H1 (cell line): Measurements from ENCODE around the gene KCNN4. TPM values are rescaled to one million over a fixed set of nuclear protein-coding genes. Genes with fewer than 3 reads are reported as not detected.

ENCODE experiments used
- CTCF ChIA-PET: fragments of 300-600 bp; sonication (Branson Sonifier 250); formaldehyde crosslinking; loops from one replicate; lab custom pipeline; 2021; ENCODE audit not compliant: partially characterized antibody; lab: Charles Lee
- POLR2A ChIA-PET: fragments of 300-600 bp; sonication (Branson Sonifier 250); formaldehyde crosslinking; loops from one replicate; lab custom pipeline; 2021; ENCODE audit warnings: inconsistent platforms; ENCODE audit not compliant: partially characterized antibody; lab: Charles Lee
- DNase-seq, 2 experiments: peaks; one replicate each; pipeline versions ENCODE4 v3.0.0 to v3.0.0-alpha.2; 2010 to 2022; ENCODE audit warnings: low spot score in 2 of 2, low read depth in 1 of 2, mixed read lengths in 1 of 2
- FAIRE-seq: peaks from 2 replicates; lab custom pipeline; 2011; peaks lifted over from hg19 to GRCh38; lab: Jason Lieb, UNC
- H2AFZ ChIP-seq: 2 replicates; pipeline ENCODE4 v1.8.1; 2012; ENCODE audit warnings: low read length, inconsistent platforms
- H2AK5ac ChIP-seq: 2 replicates; pipeline ENCODE4 v1.6.1; 2013; ENCODE audit warnings: low read depth, low read length
- H2BK120ac ChIP-seq: replicated peaks from 2 replicates; pipeline ENCODE3; 2013; ENCODE audit warnings: low read depth, low read length, inconsistent platforms
- H2BK12ac ChIP-seq: 2 replicates; pipeline ENCODE4 v1.6.1; 2013; ENCODE audit warnings: low read depth, low read length
- H2BK15ac ChIP-seq: 2 replicates; pipeline ENCODE4 v1.6.1; 2013; ENCODE audit warnings: low read length
- H2BK20ac ChIP-seq: 2 replicates; pipeline ENCODE4 v1.6.1; 2013; ENCODE audit warnings: low read length
- H2BK5ac ChIP-seq: 2 replicates; pipeline ENCODE4 v1.6.1; 2013; ENCODE audit warnings: low read depth, low read length
- H3K14ac ChIP-seq: 2 replicates; pipeline ENCODE4 v1.6.1; 2013; ENCODE audit warnings: inconsistent platforms; ENCODE audit not compliant: insufficient read length
- H3K18ac ChIP-seq: 2 replicates; pipeline ENCODE4 v1.6.1; 2013; ENCODE audit warnings: low read length; ENCODE audit errors: extremely low read depth
- H3K23ac ChIP-seq: 2 replicates; pipeline ENCODE4 v1.6.1; 2013; ENCODE audit warnings: inconsistent platforms; ENCODE audit not compliant: insufficient read length
- H3K23me2 ChIP-seq: 2 replicates; pipeline ENCODE4 v1.6.1; 2013; ENCODE audit warnings: low read depth, low read length
- H3K27ac ChIP-seq: 2 replicates; pipeline ENCODE4 v1.6.1; 2011; ENCODE audit warnings: low read depth, low read length, inconsistent platforms
- H3K27me3 ChIP-seq, 4 experiments: replicated peaks in 1 of 4; 1 replicate in 1 of 4; 2 replicates in 3 of 4; pipeline versions ENCODE4 v1.6.1 to v1.8.1; 2011 to 2013; ENCODE audit warnings: low read length in 3 of 4, mild to moderate bottlenecking in 3 of 4, inconsistent platforms in 2 of 4, mixed read lengths in 2 of 4, moderate library complexity in 1 of 4; ENCODE audit not compliant: control insufficient read depth in 3 of 4, insufficient read depth in 3 of 4; ENCODE audit errors: extremely low read depth in 1 of 4
- H3K36me3 ChIP-seq, 4 experiments: 2 replicates each; pipeline versions ENCODE4 v1.6.1 to v1.8.1; 2011 to 2013; ENCODE audit warnings: mild to moderate bottlenecking in 4 of 4, low read length in 3 of 4, moderate library complexity in 2 of 4, control low read depth in 1 of 4, inconsistent platforms in 1 of 4; ENCODE audit not compliant: insufficient read depth in 4 of 4, control insufficient read depth in 2 of 4
- H3K4ac ChIP-seq: replicated peaks from 2 replicates; pipeline ENCODE3; 2013; ENCODE audit warnings: low read length, low read depth, mixed read lengths, inconsistent platforms; ENCODE audit not compliant: insufficient read length
- H3K4me1 ChIP-seq, 4 experiments: replicated peaks in 1 of 4; 1 replicate in 1 of 4; 2 replicates in 3 of 4; pipeline versions ENCODE4 v1.6.1 to v1.8.1; 2011 to 2013; ENCODE audit warnings: low read length in 3 of 4, inconsistent platforms in 2 of 4, mixed read lengths in 1 of 4; ENCODE audit not compliant: insufficient read depth in 4 of 4, control insufficient read depth in 3 of 4
- H3K4me2 ChIP-seq, 2 experiments: 2 replicates each; pipeline versions ENCODE4 v1.6.1 to v1.8.1; 2011 to 2013; ENCODE audit warnings: low read depth in 2 of 2, low read length in 2 of 2, control low read depth in 1 of 2, inconsistent platforms in 1 of 2, mild to moderate bottlenecking in 1 of 2; ENCODE audit not compliant: insufficient read depth in 1 of 2
- H3K4me3 ChIP-seq, 4 experiments: fragments of 200-600, 300-600 bp in 1 of 4; sonication (generic), shearing (Covaris generic), sonication (Bioruptor Twin) in 1 of 4; 2 replicates each; pipeline versions ENCODE4 v1.5.1 to v1.8.1; 2011 to 2016; ENCODE audit warnings: low read length in 4 of 4, low read depth in 3 of 4, control low read depth in 2 of 4, inconsistent platforms in 2 of 4, mild to moderate bottlenecking in 2 of 4, mixed read lengths in 1 of 4, moderate library complexity in 1 of 4; ENCODE audit not compliant: insufficient read depth in 2 of 4; ENCODE audit errors: extremely low read depth in 1 of 4
- H3K56ac ChIP-seq: replicated peaks from 2 replicates; pipeline ENCODE3; 2013; ENCODE audit warnings: low read depth, mild to moderate bottlenecking, mixed read lengths, low read length, inconsistent platforms; ENCODE audit not compliant: insufficient read length
- H3K79me1 ChIP-seq: 2 replicates; pipeline ENCODE4 v1.6.1; 2013; ENCODE audit warnings: low read depth, low read length, control low read depth
- H3K79me2 ChIP-seq, 2 experiments: 2 replicates each; pipeline versions ENCODE4 v1.6.1 to v1.8.1; 2012 to 2013; ENCODE audit warnings: low read length in 2 of 2, mild to moderate bottlenecking in 2 of 2, inconsistent platforms in 1 of 2; ENCODE audit not compliant: insufficient read depth in 2 of 2, control insufficient read depth in 1 of 2
- H3K9ac ChIP-seq, 4 experiments: replicated peaks in 1 of 4; 1 replicate in 1 of 4; 2 replicates in 3 of 4; pipeline versions ENCODE4 v1.6.1 to v1.8.1; 2011 to 2013; ENCODE audit warnings: low read depth in 3 of 4, low read length in 3 of 4, control low read depth in 2 of 4, mild to moderate bottlenecking in 2 of 4, moderate library complexity in 2 of 4, inconsistent platforms in 1 of 4; ENCODE audit errors: extremely low read depth in 1 of 4
- H3K9me3 ChIP-seq, 2 experiments: 2 replicates each; pipeline versions ENCODE4 v1.6.1 to v1.8.1; 2012 to 2013; ENCODE audit warnings: mild to moderate bottlenecking in 2 of 2, moderate library complexity in 2 of 2, control low read depth in 1 of 2, inconsistent platforms in 1 of 2, low read depth in 1 of 2, low read length in 1 of 2, mixed read lengths in 1 of 2; ENCODE audit not compliant: insufficient read depth in 2 of 2
- H4K20me1 ChIP-seq, 2 experiments: replicated peaks in 1 of 2; 2 replicates each; pipeline versions ENCODE3 to v1.8.1; 2011 to 2013; ENCODE audit warnings: inconsistent platforms in 2 of 2, low read length in 2 of 2, mild to moderate bottlenecking in 1 of 2; ENCODE audit not compliant: insufficient read depth in 2 of 2, control insufficient read depth in 1 of 2
- H4K5ac ChIP-seq: 2 replicates; pipeline ENCODE4 v1.6.1; 2013; ENCODE audit warnings: low read length, low read depth, mixed read lengths, inconsistent platforms; ENCODE audit not compliant: insufficient read length
- H4K8ac ChIP-seq: 2 replicates; pipeline ENCODE4 v1.8.0; 2013; ENCODE audit warnings: mild to moderate bottlenecking, moderate library complexity, low read length, inconsistent platforms; ENCODE audit not compliant: insufficient read depth; ENCODE audit errors: extremely low read depth
- H4K91ac ChIP-seq: replicated peaks from 2 replicates; pipeline ENCODE3; 2013; ENCODE audit warnings: low read length, mixed read lengths, inconsistent platforms; ENCODE audit not compliant: insufficient read length
- BCL11A ChIP-seq, 2 experiments: IDR thresholded peaks; one replicate each; pipeline ENCODE4 v1.6.1; 2011; ENCODE audit warnings: low read depth in 2 of 2, low read length in 2 of 2, mild to moderate bottlenecking in 2 of 2
- CEBPB ChIP-seq: IDR thresholded peaks from 2 replicates; pipeline ENCODE4 v1.6.1; 2012; ENCODE audit warnings: low read depth, low read length
- SIN3A ChIP-seq, 2 experiments: IDR thresholded peaks in 1 of 2; conservative IDR thresholded peaks in 1 of 2; 2 replicates each; pipeline ENCODE4 v1.6.1; 2011 to 2012; ENCODE audit warnings: low read length in 2 of 2, improper control_type of control experiment in 1 of 2, low read depth in 1 of 2, mild to moderate bottlenecking in 1 of 2
- TCF12 ChIP-seq: IDR thresholded peaks from 2 replicates; pipeline ENCODE4 v1.6.1; 2011; ENCODE audit warnings: low read depth, mild to moderate bottlenecking, low read length
- WGBS, 2 experiments: shearing (Covaris generic) in 1 of 2; methylation state at CpG; one replicate each; pipeline versions ENCODE4 v1.1.6 to v1.1.7; 2013 to 2015; ENCODE audit warnings: low lambda C conversion rate in 2 of 2, mixed read lengths in 2 of 2, inconsistent platforms in 1 of 2, low coverage in 1 of 2, missing lambda C conversion rate in 1 of 2; ENCODE audit not compliant: insufficient replicate concordance in 2 of 2, insufficient coverage in 1 of 2, insufficient read length in 1 of 2; ENCODE audit errors: extremely low coverage in 1 of 2, missing lambda C conversion rate in 1 of 2; 5-methylcytosine and 5-hydroxymethylcytosine counted together
- polyA plus RNA-seq, 7 experiments: library from polyadenylated mRNA; depleted of rRNA in 3 of 7; stranded (reverse) in 5 of 7; unstranded in 2 of 7; fragments of >200 nt in 5 of 7; fragments of 200-250 nt in 2 of 7; gene quantifications; 1 replicate in 5 of 7; 2 replicates in 1 of 7; 4 replicates in 1 of 7; pipeline versions ENCODE4 v1.2.1 to v1.2.3, GENCODE V29; 2011 to 2013; ENCODE audit warnings: missing spikeins in 2 of 7, mixed read lengths in 2 of 7
- total RNA-seq: library from RNA; stranded (reverse); fragmentation: NEBNext Ultra II Directional; extraction: Animal tissue kit (Norgen Biotek cat#: 25700); gene quantifications from 2 replicates; pipeline ENCODE4 v1.2.1, GENCODE V29; 2021

Gene KCNN4
- total and polyA plus RNA-seq, 2 of the 8 experiments (the other 6 are each of a cell fraction or from before 2014, with no cell fraction given): 0.78 to 1.5 TPM

- H3K9ac ChIP-seq: peak overlapping the region in 1 of 4 experiments; percentile 13; a peak in 2 of 7 replicates
- no peaks in the 10 kb centered on the region for H3K79me1 ChIP-seq
- H3K27me3 ChIP-seq: peaks cover 11 to 35% (median 28%) of the 10 kb centered on the region in 4 experiments
- no peak overlapping the region for H2AK5ac ChIP-seq
- H2BK120ac ChIP-seq: no peak overlapping the region
- no peak overlapping the region for H3K23ac ChIP-seq
- H3K23me2 ChIP-seq: peaks cover 9% of the 10 kb centered on the region
- no peak overlapping the region for H3K4ac ChIP-seq
- no peak overlapping the region for H4K5ac ChIP-seq
- H3K4me2 ChIP-seq: peak overlapping the region; percentile 76 to 95
- no peaks in the 10 kb centered on the region for H4K20me1 ChIP-seq
- no peak overlapping the region for H3K18ac ChIP-seq
- no peak overlapping the region for H4K91ac ChIP-seq
- H3K56ac ChIP-seq: no peak overlapping the region
- H3K4me3 ChIP-seq: peak overlapping the region; percentile 30 to 67 (median 58)
- H3K27ac ChIP-seq: no peak overlapping the region
- ChIA-PET POLR2A (interaction anchor here (1.3 to 5.3 kb wide), 3 partner anchors 20 to 161 kb away, joined by 3 to 23 read pairs (median 3); partner anchors contain the start of genes SMG9 and ZNF45), CTCF (interaction anchor here (0.6 to 37.0 kb wide), 6 partner anchors 13 to 153 kb away, joined by 3 to 703 read pairs (median 3); partner anchors contain the start of gene SMG9)
- peak overlapping the region; percentile 69; the same call in 1 of the 2 replicates for H4K8ac ChIP-seq
- H3K9me3 ChIP-seq: no peaks in the 10 kb centered on the region
- DNase-seq (peak in 1 of 2 experiments; percentile 84), FAIRE-seq (no peak)
- H3K4me1 ChIP-seq: peaks cover 4 to 13% (median 8%) of the 10 kb centered on the region in 4 experiments
- H3K36me3 ChIP-seq: no peaks in the 10 kb centered on the region
- H2BK20ac ChIP-seq: no peak overlapping the region
- WGBS, 2 experiments: 10% methylated on average over 32 of the region's 63 CpGs; no CpG with 5 or more reads in 1 of the 2 experiments
- no peak overlapping the region for H3K14ac ChIP-seq
- H2AFZ ChIP-seq: peak overlapping the region; percentile 87
- peak overlapping the region; percentile 50 for H2BK12ac ChIP-seq
- no peaks in the 10 kb centered on the region for H3K79me2 ChIP-seq
- peak overlapping the region; percentile 55; the same call in 1 of the 2 replicates for H2BK5ac ChIP-seq
- H2BK15ac ChIP-seq: peak overlapping the region; percentile 81; the same call in 1 of the 2 replicates
- TF ChIP-seq BCL11A (IDR thresholded peaks at IDR 0.05; ENCODE audit: low read depth in 2 of 2, low read length in 2 of 2) (no peak), SIN3A (conservative IDR thresholded peaks at IDR 0.05 in 1 of 2, IDR thresholded peaks at IDR 0.05 in 1 of 2; ENCODE audit: low read depth in 1 of 2, low read length in 2 of 2) (0 out of 4 replicates have a peak, but pooled peaks of 1 of the 2 experiments have one; percentile 51), TCF12 (0 out of 2 replicates have a peak, but pooled peaks have one; percentile 54), CEBPB (no peak)
Observed at GRCh38 chr19:43774103-43774939, 6.5 kb downstream of the KCNN4 start.
